ENCODE measurements around the gene UBALD2.
"Not testable (repeated sequence)": the region's sequence is repeated elsewhere in the genome, so short reads cannot be mapped to it uniquely, and the experiment has no call there.

Gene UBALD2

DNA sequence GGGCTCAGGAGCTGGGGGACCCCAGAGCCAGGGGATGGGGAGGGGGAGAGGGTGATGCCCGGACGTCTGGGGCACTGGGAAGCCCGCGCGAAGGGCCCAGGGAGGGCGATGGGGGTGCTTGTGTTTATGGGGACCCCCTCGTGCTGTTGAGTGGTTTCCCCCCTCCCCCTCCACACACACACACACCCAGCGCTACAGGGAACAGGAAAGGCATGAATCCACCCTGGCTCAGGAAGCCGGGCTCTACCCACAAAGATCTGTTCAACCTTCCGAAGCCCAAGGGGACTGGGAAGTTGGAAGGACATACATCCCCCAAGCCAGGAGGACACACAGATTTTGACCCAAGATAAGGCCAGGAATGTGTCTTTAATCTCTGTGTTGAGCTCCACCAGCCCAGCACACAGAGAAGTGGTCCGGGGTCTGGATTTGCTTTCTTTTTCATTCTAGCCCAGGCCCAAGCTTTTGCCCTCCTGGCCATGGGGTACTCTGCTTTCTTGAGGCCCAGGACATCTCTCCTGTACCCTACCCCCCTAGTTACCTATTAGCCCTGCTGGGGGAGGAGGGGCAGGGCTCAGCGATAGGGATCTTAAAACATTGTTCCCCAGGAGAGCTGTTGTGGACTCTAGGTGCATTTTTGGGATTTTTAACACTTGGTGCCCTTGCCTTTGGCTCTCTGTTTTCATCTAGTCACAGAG is 1.2 kb downstream of the UBALD2 start:
- DNase-seq: no peak

DNA sequence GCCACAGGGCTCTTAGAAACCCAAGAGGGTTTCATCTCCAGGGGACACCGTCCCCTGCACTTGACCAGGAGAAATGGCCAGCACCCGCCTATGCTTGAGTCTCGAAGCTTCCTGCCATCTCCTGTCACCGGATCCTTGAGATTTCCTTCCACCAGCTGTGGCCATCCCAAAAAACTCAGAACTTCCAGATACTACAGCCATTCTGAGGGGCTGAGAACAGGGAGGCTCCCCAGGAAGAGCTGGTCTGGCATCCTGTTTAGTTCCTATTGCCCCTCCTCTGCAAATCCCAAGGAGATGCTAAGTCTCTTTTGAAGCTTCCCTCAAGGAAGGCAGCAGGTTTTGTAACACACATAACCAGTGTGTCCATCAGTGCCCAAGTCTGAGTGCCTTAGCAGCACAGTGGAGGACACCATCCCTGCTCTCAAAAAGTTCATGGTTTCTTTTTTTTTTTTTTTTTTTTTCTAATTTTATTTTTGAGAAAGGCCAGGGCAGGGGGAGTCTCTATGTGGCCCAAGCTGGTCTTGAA is 2.0 kb downstream of the UBALD2 start:
- DNase-seq: no peak

DNA sequence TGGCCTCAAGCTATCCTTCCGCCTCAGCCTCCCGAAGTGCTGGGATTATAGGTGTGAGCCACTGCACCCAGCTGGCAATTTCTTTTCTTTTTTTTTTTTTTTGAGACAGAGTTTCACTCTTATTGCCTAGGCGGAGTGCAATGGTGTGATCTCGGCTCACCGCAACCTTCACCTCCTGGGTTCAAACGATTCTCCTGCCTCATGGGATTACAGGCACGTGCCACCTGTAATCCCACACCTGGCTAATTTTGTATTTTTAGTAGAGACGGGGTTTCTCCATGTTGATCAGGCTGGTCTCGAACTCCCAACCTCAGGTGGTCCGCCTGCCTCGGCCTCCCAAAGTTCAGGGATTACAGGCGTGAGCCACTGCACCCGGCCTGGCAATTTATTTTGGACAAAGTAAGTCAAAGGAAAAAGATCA is 2.4 kb downstream of the UBALD2 start:
- DNase-seq: not testable (repeated sequence)

DNA sequence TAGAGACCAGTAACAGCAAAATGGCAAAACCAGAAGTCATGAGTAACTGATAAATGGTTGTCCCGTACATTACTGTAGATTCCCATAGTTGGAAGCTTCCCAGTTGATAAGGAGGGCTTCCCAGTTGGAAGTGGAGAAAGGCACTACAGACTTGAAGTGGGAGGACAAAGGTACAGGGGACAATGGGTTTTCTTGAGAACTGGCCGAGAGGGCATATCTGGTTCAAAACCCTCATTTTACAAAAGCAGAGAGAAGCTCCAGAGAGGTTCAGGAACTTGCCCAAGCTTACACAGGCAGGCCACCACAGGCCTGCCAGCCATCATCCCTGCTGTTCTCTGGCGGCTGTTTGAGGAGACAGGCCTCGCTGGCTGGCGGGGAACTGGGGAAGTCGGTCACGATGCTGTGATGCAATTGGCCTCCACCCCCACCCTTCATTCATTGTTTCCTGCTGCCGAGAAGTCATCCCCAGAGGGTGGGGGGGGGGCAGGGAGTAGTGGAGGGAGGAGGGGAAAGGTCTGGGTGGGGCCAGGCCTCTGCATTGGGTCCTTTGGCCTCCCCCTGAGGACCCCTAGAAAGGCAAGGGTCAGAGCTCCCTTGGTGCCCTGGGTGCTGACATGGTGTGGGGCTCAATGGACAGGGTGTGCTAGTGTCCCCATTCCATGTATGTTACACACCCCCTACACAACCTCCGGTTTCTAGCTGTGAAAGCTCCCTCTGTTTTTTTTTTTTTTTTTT is 3.0 kb downstream of the UBALD2 start:
- peak; percentile 75 to 80 for DNase-seq

DNA sequence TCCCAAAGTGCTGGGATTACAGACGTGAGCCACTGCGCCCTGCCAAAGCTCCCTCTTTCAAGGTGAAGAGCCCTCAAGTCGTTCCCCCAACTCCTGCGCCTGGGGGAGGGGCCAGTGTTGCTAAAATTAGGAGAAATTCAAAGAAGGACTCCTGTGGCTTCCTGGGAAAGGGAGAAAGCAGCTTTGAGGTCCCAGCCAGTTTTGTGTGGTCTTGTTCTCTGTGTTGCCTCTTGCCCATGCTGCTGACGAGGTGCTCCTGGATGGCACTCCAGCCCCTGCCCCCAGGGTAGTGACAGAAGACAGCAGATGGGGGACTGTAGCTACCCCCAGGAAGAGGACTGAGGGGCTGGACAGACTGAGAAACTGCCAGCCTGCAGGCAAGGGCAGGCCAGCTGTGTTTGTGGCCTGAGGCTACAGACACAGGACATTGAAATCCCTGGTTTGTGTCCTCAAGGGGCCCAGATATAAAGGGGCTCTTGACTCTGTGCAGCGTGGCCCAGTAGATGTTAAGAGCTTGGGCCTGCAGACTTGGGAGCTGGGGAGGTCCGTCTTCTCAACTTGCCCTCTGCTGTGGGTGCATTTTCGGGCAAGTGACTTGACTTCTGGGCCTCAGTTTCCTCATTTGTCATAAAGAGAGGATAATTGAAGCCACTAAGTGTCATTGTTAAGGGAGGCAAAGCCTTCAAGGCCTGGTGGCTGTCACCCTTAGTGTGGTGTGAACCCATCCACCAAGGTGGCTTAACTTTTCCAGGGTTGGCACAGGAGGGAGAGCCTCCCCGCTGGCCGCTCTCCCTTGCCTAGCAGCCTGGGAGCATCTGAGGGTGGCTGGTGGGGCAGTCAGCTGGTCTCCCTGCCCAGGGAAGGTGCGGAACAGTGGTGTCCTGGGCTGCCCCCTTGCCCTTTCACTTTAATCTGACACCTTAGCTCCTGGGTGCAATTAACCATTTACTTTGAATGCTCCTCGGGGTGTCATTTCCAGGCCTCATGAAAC is 4.1 kb downstream of the UBALD2 start:
- DNase-seq: no peak

DNA sequence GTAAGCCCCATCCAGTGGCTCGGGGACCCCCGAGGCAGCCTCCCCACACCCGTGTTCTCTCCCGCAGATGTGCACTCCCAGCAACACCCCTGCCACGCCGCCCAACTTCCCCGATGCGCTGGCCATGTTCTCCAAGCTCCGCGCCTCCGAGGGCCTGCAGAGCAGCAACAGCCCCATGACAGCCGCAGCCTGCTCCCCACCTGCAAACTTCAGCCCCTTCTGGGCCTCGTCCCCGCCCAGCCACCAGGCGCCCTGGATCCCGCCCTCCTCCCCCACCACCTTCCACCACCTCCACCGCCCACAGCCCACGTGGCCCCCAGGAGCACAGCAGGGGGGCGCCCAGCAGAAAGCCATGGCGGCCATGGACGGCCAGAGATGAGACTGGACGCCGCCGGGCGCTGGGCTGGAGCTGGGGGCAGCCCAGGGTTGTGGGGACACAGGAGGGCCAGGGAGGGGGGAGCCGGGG is 5.0 kb downstream of the UBALD2 start:
- DNase-seq: no peak

DNA sequence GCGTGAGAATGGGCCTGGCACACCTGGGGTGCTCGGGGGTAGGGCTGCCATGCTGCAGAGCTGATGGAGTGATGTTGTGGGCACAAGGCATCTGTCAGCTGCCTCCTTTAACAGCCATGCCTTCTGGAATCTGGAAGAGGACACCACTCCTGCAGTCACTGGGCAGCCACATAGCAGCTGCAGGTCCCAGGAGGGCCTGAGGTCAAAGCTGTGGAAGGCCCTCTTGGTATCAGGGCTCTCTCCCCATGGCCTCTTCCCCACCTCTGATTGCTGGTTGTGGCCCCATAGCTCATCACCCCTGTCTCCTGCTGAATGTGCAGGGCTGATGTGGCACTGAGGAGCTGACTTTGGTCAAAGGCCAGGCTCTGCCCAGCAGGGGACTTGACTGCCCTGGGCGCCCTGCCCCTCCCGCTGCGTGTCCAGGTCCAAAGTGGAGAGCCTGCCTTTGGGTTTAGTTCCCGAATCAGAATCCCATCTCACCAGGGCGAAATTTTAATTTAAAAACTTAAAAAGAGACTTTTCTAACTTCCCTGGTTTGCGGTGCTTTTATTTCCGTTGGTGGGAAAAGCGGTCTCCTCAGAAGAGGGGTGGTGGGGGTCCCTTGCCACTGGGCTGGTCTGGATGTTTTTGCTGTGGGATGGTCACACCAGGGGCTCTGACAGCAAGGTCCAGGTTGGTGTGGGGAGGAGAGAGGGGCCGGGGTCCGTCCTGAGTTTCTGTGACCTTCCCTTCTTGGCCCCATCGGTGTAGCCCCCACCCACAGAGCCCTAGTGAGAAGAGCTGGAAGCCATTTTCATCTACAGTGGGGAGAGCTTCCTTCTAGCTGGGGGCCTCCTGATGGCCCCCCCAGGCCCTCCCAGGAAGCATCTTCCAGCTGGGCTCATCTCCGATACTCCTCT is 5.9 kb downstream of the UBALD2 start:
- no peak for DNase-seq

DNA sequence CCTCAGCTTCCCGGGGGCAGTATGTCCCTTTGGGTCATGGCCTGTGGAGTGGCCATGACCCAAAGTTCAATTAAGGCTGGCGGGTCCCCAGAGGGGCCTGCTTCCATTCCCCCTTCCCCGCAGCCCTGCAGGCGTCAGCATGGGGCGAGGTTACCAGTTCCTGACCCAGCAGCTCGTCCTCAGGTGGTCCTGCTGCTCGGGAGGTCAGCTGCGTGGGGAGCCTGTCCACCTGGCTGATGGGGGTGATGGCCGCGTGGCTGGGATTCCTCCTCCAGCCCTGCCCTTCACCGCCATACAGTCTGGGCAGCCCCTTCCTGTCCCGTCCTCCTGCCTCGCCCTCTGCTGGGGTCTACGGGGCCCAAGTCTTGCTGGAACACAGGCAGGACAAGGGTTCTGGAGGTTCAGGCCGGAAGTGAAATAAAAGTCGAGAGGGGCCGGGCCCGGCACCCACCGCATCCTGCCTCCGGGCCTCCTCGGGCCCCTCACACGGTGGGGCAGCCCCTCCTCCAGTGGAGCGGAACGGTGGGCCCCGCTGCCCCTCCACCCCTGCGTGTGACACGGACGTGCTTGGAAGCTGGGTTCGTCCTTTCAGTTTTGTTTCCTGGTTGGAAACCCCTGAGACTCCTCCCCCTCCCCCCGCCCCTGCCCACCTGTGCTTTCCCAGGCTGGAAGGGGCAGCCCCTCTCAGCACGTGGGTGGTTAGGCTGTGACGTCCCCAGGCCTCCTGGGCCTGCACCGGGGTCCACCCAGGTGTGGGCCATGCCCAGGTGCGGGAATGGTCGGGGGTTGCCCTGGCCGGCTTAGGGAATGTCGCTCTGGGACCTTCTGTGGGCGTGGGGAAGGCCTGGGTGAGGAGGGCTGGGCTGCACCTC is 6.8 kb downstream of the UBALD2 start:
- peak; percentile 74 to 78 for DNase-seq

DNA sequence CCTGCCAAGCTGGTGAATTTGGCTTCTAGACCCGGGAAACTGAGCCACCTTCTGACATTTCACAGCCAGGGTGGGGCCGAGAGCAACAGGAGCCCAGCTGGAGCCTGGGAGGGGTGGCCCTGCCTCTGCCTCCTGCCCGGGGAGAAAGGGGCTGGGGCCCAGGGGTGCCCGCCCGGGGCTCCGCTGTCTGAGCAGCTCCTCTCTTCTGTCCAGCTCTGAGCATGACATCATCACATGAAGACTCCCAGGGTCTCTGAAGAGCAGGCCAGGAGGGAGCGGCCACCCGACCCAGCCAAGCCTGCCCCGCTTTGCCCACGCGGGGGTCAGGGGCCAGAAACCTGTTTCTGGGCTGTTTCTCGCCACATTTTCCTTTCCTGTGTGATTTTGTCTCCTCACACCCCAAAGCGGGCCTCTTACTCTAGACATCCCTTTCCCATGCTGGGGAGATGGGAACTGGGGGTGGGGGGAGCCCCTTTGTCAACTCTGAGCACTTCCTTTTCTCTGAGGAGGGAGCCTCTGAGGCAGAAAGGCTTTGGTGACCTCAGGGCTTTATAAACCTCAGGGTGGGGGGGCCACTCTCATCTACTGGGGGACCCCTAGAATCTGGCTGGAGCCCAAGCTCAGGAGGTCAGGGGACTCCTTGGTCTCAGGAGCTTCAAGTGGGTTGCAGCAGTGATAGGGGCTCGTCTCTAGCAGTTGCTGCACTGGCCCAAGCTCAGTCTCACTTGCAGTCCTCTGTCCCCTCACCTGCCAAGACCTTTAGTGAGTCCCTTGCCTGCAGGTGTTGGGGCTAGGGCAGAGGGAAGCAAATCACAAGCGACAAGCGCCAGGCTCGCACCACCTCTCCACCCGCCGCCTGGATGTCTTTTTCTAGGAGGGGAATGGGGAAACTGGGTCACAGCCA is 7.6 kb downstream of the UBALD2 start:
- DNase-seq: peak; percentile 33 to 48

DNA sequence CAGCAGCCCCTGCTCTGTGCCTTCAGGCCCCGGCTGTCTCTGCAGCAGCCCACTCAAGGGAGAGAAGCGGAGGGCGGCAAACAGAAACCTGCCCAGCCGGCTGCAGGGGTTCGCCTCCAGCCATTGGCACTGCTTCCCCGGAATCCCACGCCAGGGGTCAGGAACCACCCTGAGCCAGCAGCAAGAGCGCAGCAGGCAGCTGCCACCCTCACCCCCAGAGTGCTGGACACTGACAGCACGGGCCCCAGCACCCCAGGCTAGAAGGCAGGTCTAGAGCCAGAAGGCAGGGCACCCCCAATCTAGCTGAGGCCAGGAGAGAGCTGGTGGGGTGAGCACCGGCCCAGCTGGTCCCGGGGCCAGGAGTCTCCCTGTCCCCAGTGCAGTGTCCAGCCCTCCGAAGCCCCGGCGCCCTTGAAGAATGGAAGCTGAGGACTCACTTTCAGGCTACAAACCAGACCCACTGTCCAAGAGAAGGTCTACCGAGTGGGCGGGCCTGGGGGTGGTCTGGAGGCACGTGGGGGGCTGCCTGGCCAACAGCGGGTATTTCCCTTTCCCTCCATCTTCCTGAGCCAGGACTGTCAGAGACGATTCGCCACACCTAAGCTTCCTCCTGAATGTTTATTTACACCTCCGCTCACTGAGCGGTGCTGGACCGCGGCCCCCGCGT is 8.4 kb downstream of the UBALD2 start:
- DNase-seq: no peak

DNA sequence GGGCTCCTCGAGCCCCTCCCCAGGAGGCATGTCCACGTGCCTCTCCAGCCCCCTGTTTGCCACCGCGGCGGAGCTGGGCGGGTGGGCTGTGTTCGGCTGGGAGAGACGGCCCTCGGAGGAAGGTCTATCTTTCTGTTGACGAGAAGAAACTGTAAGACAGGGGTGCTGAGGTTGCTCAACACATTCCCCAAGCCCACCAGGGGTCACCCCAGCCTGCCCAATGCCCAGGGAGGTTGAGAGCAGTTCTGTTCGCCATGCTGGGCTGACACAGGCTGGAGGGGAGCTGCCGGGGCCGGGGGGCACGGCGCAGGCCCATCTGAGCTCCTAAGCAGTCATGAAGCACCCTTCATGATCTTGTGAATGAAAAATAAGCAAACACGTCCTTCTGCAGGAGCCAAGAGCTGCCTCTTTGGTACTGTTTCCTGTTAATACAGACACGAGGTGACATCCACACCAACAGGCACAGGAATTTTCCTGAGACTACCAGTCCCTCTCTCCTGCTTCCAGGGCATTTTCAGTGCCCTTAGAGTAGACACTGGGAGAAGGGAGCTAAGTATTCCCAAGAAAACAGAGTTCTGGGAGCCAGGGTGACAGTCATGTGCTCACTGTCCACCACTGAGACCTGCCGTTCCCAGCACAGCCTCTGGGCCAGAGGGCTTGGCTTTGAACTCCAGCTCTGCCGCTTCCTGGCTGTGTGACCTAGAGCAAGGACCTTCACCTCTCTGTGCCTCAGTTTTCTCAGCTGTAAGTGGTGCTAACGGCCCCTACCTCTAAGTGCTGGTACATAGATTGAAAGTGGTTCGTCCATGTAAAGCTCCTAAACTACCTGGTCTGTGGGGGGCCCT is 9.2 kb downstream of the UBALD2 start:
- DNase-seq: no peak

DNA sequence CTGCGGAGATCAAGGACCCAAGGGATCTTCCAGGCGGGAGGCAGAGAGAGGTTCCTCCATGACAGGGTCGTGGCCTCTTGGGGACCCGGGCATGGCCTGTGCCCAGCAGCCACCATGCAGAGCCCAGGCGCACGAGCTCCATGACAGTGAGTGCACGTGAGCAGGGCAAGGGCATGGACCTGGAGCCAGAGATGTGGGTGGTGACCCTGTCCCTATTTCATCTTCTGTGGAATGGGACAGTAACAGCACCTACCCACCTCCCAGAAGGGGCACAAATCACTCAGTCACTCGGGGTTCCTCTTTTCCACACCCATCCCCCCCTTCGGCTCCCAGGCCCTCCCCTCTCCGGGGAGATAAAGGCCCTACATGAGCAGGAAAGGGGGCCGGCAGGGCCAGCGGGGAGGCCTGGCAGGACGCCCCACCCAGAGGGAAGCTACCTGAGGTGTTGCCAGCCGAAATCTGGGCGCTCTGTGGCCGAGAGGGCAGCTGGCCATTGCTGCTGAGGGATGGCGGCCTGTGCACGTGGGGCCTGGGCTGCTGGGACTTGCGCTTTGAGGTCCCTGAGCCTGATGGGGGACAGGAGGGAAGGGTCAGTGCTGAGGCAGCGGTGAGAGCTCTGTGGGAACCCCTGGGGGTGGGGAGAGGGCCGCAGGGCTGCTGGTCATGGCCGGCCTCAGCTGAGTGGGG is 10.4 kb downstream of the UBALD2 start:
- no peak for DNase-seq

DNA sequence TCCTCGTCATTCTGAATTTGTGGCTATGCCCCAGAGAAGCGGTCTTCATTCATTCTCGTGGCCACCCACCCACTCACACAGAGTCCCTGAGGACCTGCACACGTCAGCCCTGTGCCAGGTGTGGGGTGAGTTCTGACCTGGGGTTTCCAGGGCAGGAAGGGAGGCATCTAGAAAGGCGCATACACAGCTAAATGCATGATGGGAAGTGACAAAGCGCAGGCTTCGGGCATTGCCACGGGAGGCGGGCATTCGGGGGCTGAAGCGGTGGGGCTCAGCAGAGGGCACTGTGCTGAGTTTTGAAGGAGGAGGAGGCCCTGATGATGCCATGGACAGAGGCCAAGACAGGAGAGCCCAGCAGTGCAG is 10.9 kb downstream of the UBALD2 start:
- no peak for DNase-seq

DNA sequence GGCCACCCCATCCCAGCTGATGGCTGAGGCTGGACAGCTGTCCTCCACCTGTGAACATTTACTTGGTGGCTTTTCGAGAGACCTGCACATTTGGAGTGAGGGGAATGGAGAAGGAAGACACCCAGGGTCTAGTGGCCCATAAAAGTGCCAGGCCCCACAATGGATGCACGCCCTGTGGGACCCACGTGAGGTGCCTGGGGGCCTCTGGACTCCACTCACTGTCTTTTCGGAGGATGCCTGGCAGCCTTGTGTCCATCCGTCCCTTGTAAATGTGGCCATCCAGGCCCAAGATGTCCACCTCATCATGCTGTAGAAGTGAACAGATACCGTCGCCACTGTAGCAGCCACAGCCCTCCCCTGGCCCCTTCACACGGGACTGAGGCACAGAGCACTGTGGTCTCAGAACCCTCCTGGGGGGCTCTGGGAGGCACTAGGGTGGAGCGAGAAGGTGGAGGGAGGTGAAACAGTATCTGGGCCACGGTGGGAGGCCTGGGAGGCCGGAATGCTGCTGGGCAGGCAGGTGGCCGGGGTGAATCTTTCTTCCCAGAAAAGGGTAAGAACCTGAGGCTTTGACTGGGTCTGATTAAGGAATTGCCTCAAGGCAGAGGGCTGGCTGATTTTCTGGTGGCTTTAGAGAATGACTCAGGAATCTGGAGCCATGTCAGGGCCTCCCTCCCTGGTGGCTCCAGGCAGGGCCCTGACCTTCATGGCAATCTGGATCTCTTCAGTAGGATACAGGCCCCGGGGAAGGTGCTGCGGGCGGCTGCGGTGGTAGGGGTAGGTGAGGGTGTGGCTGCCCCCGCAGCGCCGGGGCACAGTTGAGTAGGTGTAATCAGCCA is 11.5 kb downstream of the UBALD2 start:
- DNase-seq: no peak

DNA sequence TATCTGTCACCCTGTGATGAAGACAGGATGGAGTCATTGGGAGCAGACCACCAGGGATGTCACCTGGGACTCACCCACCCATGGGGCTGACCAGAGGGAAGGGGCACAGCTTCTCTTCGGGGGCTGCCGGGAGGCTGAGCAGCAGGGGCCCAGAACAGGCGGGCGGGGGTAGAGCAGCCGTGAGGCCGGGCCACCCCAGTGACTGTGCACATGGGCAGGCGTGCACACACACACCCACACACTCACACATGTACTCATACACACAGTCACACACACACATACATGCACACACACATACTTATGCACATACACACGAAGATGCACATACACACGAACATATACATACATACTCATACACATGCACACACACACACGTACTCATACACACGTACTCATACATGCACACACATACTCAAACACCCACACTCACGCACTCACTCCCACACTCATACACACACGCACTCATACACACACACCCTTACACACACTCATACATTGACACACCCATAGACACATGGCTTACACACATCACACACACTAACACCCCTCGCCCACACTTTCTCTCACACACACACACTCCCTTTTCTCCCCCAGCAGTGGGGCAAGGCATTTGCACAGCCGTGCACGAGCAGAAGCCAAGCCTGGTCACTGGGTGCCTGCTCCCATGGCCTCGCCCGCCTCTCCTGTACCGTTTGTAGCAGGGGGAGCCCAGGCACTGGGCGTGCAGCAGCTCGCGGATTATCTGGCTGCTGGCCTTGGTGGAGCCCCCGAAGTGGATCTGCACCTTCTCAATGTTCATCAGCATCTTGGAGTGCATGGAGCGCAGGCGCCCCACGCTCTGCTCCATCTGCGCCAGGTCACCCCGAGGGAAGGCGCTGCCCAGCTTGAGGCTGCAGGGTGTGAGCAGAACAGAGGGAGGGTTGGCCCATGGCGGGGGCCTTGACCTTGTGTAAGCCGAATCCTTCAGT is 12.4 kb downstream of the UBALD2 start:
- DNase-seq: no peak

All from activated CD4-positive, alpha-beta T cell treated with anti-CD3 and anti-CD28 coated beads, Interleukin-2, amount 50 U/mL, for 4 hours (primary cell).